SK-N-MC (cell line): ENCODE measurements around the gene CGNL1.

ENCODE experiments used
- EZH2 ChIP-seq: fragments of 200-600 bp; sonication (generic); IDR thresholded peaks from one replicate; pipeline ENCODE4 v1.6.1; 2017; ENCODE audit warnings: antibody characterized with exemption
- FOXP2 ChIP-seq: optimal IDR thresholded peaks from 2 replicates; pipeline ENCODE3; 2011; ENCODE audit warnings: mild to moderate bottlenecking, moderate library complexity; ENCODE audit not compliant: insufficient read depth; ENCODE audit errors: extremely low read length, control extremely low read depth
- POLR2AphosphoS5 ChIP-seq: IDR thresholded peaks from 2 replicates; pipeline ENCODE4 v1.6.1; 2012; ENCODE audit warnings: mild to moderate bottlenecking, low read depth, low read length, borderline replicate concordance

DNA sequence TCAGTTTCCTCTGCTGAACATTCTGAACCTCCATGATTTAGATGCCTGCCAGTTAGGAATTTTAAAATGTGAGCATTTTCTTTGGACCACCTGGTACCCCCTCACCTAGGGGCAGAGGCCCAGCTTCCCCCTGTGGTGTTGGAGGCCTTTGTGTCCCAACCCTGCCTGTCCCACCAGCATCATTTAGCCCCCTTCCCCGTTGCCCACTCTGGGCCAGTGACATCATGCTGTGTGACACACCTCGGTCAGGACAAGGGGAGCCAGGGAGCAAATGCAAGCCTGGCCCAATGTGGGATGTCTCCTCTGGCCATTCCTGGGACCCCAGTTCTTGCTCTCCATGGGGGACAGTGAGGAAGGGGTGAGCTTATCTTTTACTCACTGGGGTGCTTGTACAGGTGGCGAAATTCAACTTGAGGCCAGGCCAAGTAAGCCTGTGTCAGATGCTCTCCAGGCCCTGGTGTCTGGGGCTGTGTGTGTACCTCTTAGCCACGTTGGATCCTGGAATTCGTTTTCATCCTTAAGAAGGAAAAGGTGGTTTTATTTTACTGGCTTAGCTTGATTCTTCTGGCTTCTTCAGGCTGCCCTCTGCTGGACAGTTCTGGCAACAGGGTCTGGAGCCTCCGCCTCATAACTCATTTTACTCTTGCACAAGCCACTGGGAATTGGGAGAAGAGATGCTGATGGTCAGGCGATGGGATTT is 165.7 kb downstream of the CGNL1 start:
- no peak for TF ChIP-seq EZH2
- TF ChIP-seq POLR2AphosphoS5, result no peak
- no peak for TF ChIP-seq FOXP2
